ENCODE measurements around the gene DCP1B.
A peak's percentile ranks its signal among the peaks of the same experiment; 100 is the strongest.
"Not testable (repeated sequence)": the region's sequence is repeated elsewhere in the genome, so short reads cannot be mapped to it uniquely, and the experiment has no call there.

The DCP1B gene

GRCh38 chr12:1974812-1975211, 29.4 kb downstream of the DCP1B start:
- DNase-seq (ENCODE audit: low spot score) = no peak

- no peak for DNase-seq (ENCODE audit: low spot score)
Observed at GRCh38 chr12:1972856-1973317, 31.4 kb downstream of the DCP1B start.

- DNase-seq (ENCODE audit: low spot score) = peak; percentile 14
Observed at GRCh38 chr12:1972260-1972659, 32.0 kb downstream of the DCP1B start.

- no peak for DNase-seq (ENCODE audit: low spot score)
Observed at GRCh38 chr12:1970331-1970900, 33.8 kb downstream of the DCP1B start.

GRCh38 chr12:1966561-1967226, 37.6 kb downstream of the DCP1B start:
- no peak for DNase-seq (ENCODE audit: low spot score)

- DNase-seq (ENCODE audit: low spot score) = no peak
Observed at GRCh38 chr12:1965916-1966315, 38.3 kb downstream of the DCP1B start.

GRCh38 chr12:1962051-1963020, 41.9 kb downstream of the DCP1B start:
- DNase-seq (ENCODE audit: low spot score) = no peak

GRCh38 chr12:1956716-1957115, 47.5 kb downstream of the DCP1B start:
- DNase-seq (ENCODE audit: low spot score) = no peak

GRCh38 chr12:1949771-1950470, 54.3 kb downstream of the DCP1B start:
- no peak for DNase-seq (ENCODE audit: low spot score)

GRCh38 chr12:1948883-1949282, 55.4 kb downstream of the DCP1B start:
- no peak for DNase-seq (ENCODE audit: low spot score)

- DNase-seq (ENCODE audit: low spot score) = no peak
Observed at GRCh38 chr12:1947081-1947480, 57.2 kb downstream of the DCP1B start.

- DNase-seq (ENCODE audit: low spot score) = no peak
Observed at GRCh38 chr12:1946296-1946695, 58.0 kb downstream of the DCP1B start.

- not testable (repeated sequence) for DNase-seq (ENCODE audit: low spot score)
Observed at GRCh38 chr12:1945502-1945901, 58.8 kb downstream of the DCP1B start.

- peak; percentile 80 for DNase-seq (ENCODE audit: low spot score)
Observed at GRCh38 chr12:1939801-1940607, 64.3 kb downstream of the DCP1B start.

- no peak for DNase-seq (ENCODE audit: low spot score)
Observed at GRCh38 chr12:1939331-1939730, 64.9 kb downstream of the DCP1B start.

- DNase-seq (ENCODE audit: low spot score) = no peak
Observed at GRCh38 chr12:1937481-1938224, 66.6 kb downstream of the DCP1B start.

GRCh38 chr12:1936406-1937320, 67.6 kb downstream of the DCP1B start:
- no peak for DNase-seq (ENCODE audit: low spot score)

- DNase-seq (ENCODE audit: low spot score) = no peak
Observed at GRCh38 chr12:1935700-1936378, 68.4 kb downstream of the DCP1B start.

- no peak for DNase-seq (ENCODE audit: low spot score)
Observed at GRCh38 chr12:1935242-1935641, 69.0 kb downstream of the DCP1B start.

Measured in COLO829 (cell line).